Fibroblast of mammary gland (primary cell): ENCODE measurements around the gene TSPAN14.

Source experiments
- DNase-seq: peaks from one replicate; pipeline ENCODE4 v3.0.0-alpha.2; 2010; ENCODE audit warnings: low read depth
- H3K4me3 ChIP-seq: 2 replicates; pipeline ENCODE4 v1.5.1; 2011; ENCODE audit warnings: low read depth, mild to moderate bottlenecking, low read length, moderate library complexity; ENCODE audit not compliant: control insufficient read depth
- TF ChIP-seq, protein P1 (sequence below): conservative IDR thresholded peaks from 2 replicates; pipeline ENCODE4 v1.5.1; 2011; ENCODE audit warnings: low read depth, low read length, inconsistent platforms; ENCODE audit not compliant: control insufficient read depth, insufficient read depth

Gene TSPAN14

DNA sequence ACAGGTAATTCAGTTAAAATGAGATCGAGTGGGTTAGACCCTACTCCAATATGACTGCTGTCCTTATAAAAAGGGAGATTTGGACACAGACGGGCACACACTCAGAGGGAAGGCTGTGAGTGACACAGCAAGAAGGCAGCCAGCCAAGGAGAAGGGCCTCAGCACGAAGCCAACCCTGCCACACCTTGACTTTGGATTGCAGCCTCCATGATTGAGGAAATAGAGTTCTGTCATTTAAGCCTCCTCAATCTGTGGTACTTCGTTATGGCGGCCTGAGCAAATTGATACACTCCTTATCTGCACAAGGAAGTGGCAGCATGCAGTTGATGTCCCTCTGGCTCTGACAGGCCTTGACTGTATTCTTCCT, 127.3 kb downstream of the TSPAN14 start:
- no peak for DNase-seq
- TF ChIP-seq, protein P1, sequence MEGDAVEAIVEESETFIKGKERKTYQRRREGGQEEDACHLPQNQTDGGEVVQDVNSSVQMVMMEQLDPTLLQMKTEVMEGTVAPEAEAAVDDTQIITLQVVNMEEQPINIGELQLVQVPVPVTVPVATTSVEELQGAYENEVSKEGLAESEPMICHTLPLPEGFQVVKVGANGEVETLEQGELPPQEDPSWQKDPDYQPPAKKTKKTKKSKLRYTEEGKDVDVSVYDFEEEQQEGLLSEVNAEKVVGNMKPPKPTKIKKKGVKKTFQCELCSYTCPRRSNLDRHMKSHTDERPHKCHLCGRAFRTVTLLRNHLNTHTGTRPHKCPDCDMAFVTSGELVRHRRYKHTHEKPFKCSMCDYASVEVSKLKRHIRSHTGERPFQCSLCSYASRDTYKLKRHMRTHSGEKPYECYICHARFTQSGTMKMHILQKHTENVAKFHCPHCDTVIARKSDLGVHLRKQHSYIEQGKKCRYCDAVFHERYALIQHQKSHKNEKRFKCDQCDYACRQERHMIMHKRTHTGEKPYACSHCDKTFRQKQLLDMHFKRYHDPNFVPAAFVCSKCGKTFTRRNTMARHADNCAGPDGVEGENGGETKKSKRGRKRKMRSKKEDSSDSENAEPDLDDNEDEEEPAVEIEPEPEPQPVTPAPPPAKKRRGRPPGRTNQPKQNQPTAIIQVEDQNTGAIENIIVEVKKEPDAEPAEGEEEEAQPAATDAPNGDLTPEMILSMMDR, result no peak
- H3K4me3 ChIP-seq, result no peak overlapping the region

DNA sequence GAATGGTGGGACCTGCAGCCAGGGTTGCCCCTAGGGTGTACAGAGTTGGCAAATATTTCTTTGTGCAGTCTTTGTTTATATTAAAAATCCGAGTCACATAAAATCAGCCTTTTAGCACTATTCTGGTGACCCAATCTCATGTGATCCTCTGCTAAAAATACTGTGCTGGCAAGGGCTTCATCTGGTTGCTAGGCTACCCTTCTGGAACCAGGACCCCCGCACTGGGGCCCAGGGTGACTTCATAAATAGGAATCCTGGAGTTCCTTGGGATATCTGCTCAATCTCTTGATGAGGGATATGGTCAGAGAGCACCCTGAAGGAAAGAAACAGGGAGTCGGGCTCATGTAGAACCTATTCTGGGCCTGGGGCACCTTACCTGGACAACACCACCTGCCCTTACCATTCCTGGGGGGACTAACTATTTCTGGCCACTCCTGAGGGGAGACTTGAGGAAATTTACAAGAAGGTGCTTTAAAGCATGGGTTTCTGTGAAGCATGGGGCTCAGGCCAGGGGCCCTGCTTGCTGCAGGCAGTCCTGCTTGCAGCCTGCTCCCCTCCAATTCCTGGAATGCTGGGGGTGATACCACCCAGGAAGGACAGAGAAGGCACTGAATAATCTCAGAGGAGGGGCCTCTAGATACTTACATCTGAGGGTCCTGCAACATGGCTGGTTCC, 128.3 kb downstream of the TSPAN14 start:
- H3K4me3 ChIP-seq, result no peak overlapping the region
- DNase-seq, result no peak
- TF ChIP-seq, protein P1, result no peak
